ENCODE measurements around the gene NR5A1.

The NR5A1 gene

GRCh38 chr9:124506931-124507879 lies at the start of gene NR5A1:
TSS of gene NR5A1 (minus strand) at chr9:124507399. CDS start at chr9:124503395, 4,004 bp downstream.
- DNase-seq, result no peak

DNA sequence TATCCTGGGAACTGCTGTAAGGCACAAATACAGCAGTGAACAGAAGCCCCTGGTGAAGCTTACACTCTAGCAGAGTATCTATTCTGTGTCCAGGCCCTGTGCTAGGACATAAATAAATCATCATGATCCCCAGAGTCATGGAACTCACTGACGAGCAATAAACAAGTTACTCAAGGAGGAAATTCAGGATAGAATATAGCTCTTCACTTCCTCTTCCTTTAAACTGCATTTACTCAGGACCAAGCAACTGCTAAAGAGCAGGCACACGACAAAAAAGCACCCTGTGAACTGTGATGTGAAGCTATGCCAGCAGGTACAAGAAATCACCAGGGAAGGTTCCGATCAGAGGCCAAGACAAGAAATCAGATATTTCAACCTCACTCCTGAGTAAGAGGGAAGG lies 47.8 kb upstream of the NR5A1 start:
- no peak for DNase-seq

DNA sequence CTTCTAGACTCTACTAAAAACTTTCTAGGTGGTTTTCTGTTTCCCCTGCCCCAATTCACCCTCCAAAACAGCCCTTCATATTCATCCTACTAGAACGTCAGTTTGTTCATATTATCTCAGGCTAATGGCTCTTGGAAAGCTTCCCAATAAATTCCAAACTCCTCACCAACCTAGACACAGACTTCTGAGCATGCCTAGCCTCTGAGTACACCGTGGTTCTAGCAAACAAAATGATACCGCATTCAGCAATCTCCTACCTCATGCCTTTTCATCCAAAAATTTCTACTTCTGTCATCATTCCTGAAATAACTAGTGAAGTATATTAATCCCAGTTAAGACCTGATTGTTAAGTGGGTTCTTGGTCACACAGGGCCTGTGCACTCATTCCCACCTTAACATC lies 46.5 kb upstream of the NR5A1 start:
- no peak for DNase-seq

- DNase-seq, result no peak
These were observed 45.0 kb upstream of the NR5A1 start for GRCh38 chr9:124552273-124552605.

DNA sequence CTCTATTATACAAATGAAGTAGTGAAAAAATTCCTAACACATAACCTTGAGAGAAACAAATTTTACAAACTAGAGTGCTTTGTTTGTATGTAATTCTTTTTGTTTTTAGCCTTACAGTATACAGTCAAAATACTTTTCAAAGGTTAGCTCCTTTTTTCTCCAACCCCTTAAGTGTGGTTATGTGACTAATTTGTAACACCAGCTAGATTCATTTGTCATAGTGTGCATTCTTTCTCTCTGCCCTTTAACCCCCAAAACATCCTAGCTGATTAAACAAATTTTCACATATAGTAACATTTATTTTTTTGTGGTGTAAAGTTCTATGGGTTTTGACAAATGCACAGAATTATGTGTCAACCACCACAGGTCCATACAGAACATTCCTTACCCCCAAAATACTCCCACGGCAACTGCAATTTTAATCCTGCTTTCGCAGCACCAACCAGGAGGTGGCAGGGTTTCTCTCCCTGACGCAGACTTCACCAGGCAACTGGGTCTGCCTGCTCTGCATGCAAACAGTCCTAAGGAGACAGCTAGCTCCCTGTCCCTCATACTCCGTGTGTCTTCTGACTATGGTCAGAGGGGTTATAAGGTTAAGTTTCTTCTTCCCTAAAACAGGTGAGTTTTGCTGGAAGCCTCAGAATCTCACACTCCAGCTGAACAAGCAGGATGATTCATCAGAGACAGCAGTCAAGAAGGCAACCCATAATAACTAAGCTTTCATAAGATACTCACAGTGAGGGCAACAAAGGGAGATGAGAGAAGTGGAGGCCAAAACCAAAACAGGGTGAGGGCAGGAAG lies 44.5 kb upstream of the NR5A1 start:
- DNase-seq, result peak in 49 of 58 donors; percentile 1 to 75 (median 24)

GRCh38 chr9:124550072-124550471 lies 42.9 kb upstream of the NR5A1 start:
- DNase-seq, result no peak

DNA sequence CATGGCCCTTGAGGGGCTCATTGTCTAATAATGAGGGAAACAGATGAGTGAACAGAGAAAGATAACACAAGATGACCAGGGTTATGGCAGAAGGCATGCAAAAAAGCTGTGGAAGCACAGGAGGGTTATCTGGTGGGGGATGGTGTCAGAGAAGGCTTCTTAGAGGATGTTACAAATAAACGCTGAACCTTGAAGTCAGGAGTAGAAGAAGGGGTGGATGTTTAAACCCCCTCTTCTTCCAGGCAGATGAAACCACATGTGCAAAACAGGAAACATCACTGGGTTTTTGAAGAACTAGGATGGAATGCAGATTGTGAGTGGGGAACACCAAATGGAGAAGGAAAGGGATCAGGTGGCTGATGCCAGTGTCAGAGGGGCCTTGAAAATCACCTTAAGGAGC lies 41.8 kb upstream of the NR5A1 start:
- no peak for DNase-seq

GRCh38 chr9:124544535-124544934 lies 37.3 kb upstream of the NR5A1 start:
- DNase-seq, result no peak

DNA sequence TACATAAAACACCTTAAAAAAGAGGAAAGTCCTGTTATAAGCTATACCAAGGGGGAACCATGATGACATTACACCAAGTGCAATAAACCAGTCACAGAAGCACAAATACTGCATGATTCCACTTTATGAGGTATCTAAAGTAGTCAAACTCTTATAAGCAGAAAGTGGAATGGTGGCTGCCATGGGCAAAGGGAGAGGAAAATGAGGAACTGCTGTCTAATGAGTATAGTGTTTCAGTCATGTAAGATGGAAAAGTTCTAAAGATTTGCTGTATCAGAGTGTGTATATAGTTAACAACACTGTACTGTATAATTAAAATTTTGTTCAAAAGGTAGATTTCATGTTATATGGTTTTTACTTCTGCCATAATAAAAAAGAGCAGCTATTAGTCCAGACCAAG lies 34.6 kb upstream of the NR5A1 start:
- DNase-seq, result no peak

DNA sequence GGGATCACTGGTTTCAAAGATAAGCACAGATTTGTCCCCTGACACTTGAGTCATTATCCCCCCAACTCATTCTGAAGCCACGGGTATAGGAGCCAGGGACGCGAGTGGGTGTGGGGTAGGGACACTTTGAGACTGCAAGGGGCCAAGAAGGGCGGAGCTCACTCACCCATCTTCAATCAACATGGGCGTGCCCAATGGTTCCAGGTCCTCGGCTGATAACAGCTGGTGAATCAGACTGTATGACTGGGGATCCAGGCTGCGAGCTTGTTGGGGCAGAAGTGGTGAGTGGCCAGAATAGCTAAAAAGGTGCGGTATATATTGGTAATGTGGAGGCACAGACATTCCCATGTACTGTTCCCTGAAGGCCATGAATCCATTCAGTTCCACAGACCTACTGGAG lies 30.7 kb upstream of the NR5A1 start:
- DNase-seq, result no peak

DNA sequence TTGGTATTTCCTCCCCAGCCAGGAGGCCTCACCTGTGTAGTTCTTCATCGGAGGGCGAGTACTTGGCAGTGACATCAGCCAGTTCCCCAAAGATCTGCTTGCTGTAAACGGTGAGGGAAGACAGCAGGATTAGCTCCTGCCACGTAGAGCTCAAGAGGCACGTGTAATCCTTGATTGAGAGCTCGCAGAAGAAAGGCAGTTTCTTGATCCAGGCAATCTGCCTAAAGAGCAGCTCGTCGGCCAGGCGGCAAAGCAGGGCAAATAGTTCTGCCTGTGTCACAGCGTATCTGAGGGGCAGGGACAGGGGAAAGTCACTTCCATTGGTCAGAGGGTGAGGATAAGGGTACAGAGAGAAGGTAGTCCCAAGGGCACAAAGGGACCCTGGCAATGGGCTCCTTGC lies 28.6 kb upstream of the NR5A1 start:
- no peak for DNase-seq

- no peak for DNase-seq
These were observed 25.7 kb upstream of the NR5A1 start for GRCh38 chr9:124532897-124533296.

DNA sequence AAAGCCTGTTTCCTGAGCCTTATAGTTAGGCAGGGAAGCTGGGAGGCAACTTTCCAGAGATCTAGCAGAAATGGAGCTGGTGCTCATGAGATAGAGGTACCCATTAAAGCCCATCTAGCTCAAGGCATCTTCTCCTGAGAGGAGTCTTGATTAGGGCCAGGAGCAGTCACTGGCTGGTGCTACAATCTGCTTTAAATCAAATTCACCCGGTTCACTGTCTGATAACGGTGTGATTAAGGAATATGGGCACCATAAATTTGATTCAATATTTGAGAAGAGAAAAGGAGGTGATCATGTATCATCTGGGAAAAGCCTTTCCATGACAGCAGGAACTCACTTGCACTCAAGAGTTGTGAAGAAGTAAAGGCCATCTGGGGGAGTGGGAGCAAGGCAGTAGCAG lies 23.9 kb upstream of the NR5A1 start:
- no peak for DNase-seq

- DNase-seq, result no peak
These were observed 23.0 kb upstream of the NR5A1 start for GRCh38 chr9:124530246-124530645.

GRCh38 chr9:124527781-124528180 lies 20.6 kb upstream of the NR5A1 start:
- DNase-seq, result no peak

DNA sequence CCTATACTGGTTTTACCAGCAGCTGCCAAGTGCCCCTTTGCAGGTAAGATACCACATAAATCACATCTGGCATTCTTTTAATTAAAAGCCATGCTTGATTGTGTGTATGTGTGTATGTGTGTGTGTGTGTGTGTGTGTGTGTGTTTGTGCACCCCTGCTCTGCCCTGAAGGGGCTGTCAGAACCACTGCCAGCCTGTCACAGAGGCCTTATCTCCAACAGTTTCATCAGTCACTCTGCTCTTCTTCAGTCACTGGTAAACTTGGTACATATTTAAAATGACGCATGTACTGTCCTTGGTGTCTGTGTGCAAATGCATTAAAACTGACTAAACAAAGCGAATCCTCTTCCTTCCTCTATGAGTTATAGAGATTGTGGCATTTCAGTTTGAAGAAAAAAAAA lies 19.0 kb upstream of the NR5A1 start:
- no peak for DNase-seq

- DNase-seq, result no peak
These were observed 15.2 kb upstream of the NR5A1 start for GRCh38 chr9:124522121-124523098.

GRCh38 chr9:124521142-124521541 lies 13.9 kb upstream of the NR5A1 start:
- no peak for DNase-seq

- DNase-seq, result peak in 26 of 58 donors; percentile 4 to 68 (median 28)
These were observed 13.0 kb upstream of the NR5A1 start for GRCh38 chr9:124520206-124520596.

- no peak for DNase-seq
These were observed 10.9 kb upstream of the NR5A1 start for GRCh38 chr9:124518116-124518515.

DNA sequence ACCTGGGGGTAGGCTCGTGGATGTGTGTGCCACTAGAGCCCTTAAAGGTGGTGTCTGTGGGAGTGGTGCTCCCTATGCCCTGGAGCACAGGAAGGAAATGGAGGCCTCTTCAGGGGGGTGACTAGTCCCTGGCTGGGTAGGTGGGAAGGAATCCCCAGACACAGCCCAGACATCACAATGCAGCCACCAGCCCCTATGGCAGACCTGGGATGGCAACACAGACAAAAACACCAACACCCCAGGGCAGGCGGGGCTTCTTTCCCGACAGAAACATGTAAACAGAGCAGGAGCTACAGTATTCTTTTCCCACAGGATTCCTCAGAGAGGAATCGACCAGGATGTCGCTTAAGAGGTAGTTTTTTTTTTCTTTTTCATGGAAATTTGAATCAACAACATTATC lies 10.4 kb upstream of the NR5A1 start:
- DNase-seq, result no peak
